Panc1 (cell line): Measurements from ENCODE around the gene LOXL1. TPM values are rescaled to one million over a fixed set of nuclear protein-coding genes. Genes with fewer than 3 reads are reported as not detected.

Experiments
- ATAC-seq: fragments of 200-7000 bp; cut with Tn5 transposase; 2 replicates; pipeline ENCODE4 v1.9.1; 2020; ENCODE audit warnings: mild to moderate bottlenecking, moderate library complexity
- BruUV-seq: library from RNA; stranded (reverse); fragments of 400-500 nt; replicated peaks from 2 replicates; lab custom pipeline; 2021; lab: Mats Ljungman, UMichigan
- CTCF ChIA-PET: fragments of 300-600 bp; sonication (Branson Sonifier 250); formaldehyde crosslinking; loops from one replicate; lab custom pipeline; 2022; ENCODE audit warnings: antibody characterized with exemption; lab: Charles Lee
- POLR2A ChIA-PET: fragments of 300-600 bp; sonication (Branson Sonifier 250); formaldehyde crosslinking; loops from one replicate; lab custom pipeline; 2022; ENCODE audit warnings: antibody characterized with exemption; lab: Charles Lee
- DNase-seq: peaks from one replicate; pipeline ENCODE4 v3.0.0-alpha.2; 2010; ENCODE audit warnings: low read depth, low spot score
- H3K27ac ChIP-seq: 2 replicates; pipeline ENCODE4 v1.5.1; 2011; ENCODE audit warnings: mild to moderate bottlenecking, low read length, inconsistent platforms
- H3K27me3 ChIP-seq: fragments of 200-500 bp; sonication (Bioruptor generic); 2 replicates; pipeline ENCODE4 v1.6.0; 2014; ENCODE audit warnings: low read length, inconsistent platforms; ENCODE audit not compliant: control insufficient read depth, insufficient read depth
- H3K36me3 ChIP-seq: fragments of 200-500 bp; sonication (Bioruptor generic); 2 replicates; pipeline ENCODE4 v1.5.1; 2014; ENCODE audit warnings: inconsistent platforms, mild to moderate bottlenecking, low read length, moderate library complexity; ENCODE audit not compliant: control insufficient read depth, insufficient read depth
- H3K4me1 ChIP-seq: 2 replicates; pipeline ENCODE4 v1.5.1; 2011; ENCODE audit warnings: inconsistent platforms, mild to moderate bottlenecking, low read length, moderate library complexity; ENCODE audit not compliant: control insufficient read depth, insufficient read depth
- H3K4me3 ChIP-seq, 2 experiments: 2 replicates each; pipeline ENCODE4 v1.5.1; 2011 to 2012; ENCODE audit warnings: low read depth in 2 of 2, low read length in 2 of 2, mild to moderate bottlenecking in 2 of 2, inconsistent platforms in 1 of 2, moderate library complexity in 1 of 2
- H3K9me3 ChIP-seq: fragments of 200-500 bp; sonication (Bioruptor generic); 2 replicates; pipeline ENCODE4 v1.5.1; 2014; ENCODE audit warnings: low read depth, mild to moderate bottlenecking, inconsistent platforms, low read length, moderate library complexity; ENCODE audit not compliant: control insufficient read depth, insufficient read depth
- POLR2AphosphoS5 ChIP-seq: IDR thresholded peaks from 2 replicates; pipeline ENCODE4 v1.6.1; 2012; ENCODE audit warnings: mild to moderate bottlenecking, low read depth, low read length, moderate library complexity
- SIN3A ChIP-seq: IDR thresholded peaks from 2 replicates; pipeline ENCODE4 v1.6.1; 2012; ENCODE audit warnings: low read depth, mild to moderate bottlenecking, low read length, moderate library complexity, borderline replicate concordance; ENCODE audit not compliant: insufficient read depth
- TCF7L2 ChIP-seq: IDR thresholded peaks from 2 replicates; pipeline ENCODE4 v1.6.1; 2011; ENCODE audit warnings: mild to moderate bottlenecking, low read depth, low read length, inconsistent platforms
- in situ Hi-C: cut with HindIII; loops from 2 replicates; pipeline ENCODE4 v1.10.0; 2016; ENCODE audit warnings: low sequenced_read_pairs, low pct_unique_long_range_greater_than_20kb
- intact Hi-C: fragments of 100-400 bp; cut with micrococcal nuclease; formaldehyde crosslinking; loops from one replicate; pipeline ENCODE4 v1.10.0; 2022; ENCODE audit not compliant: unreplicated experiment
- total RNA-seq: library from RNA; stranded (reverse); gene quantifications from one replicate; pipeline ENCODE4 v1.2.1, GENCODE V29; 2021; ENCODE audit not compliant: unreplicated experiment
- TF ChIP-seq, protein P1 (sequence below): fragments of 450-650 bp; IDR thresholded peaks from 2 replicates; pipeline ENCODE4 v1.5.1; 2017; ENCODE audit warnings: mild to moderate bottlenecking
- TF ChIP-seq, protein P2 (sequence below), 2 experiments: IDR thresholded peaks; 2 replicates each; pipeline ENCODE4 v1.6.1; 2011 to 2012; ENCODE audit warnings: low read depth in 2 of 2, control low read depth in 1 of 2, low read length in 1 of 2, mild to moderate bottlenecking in 1 of 2, moderate library complexity in 1 of 2; ENCODE audit not compliant: insufficient read depth in 1 of 2

LOXL1 gene
- total RNA-seq, 1 experiment from 2014 or later = 18.6 TPM

DNA sequence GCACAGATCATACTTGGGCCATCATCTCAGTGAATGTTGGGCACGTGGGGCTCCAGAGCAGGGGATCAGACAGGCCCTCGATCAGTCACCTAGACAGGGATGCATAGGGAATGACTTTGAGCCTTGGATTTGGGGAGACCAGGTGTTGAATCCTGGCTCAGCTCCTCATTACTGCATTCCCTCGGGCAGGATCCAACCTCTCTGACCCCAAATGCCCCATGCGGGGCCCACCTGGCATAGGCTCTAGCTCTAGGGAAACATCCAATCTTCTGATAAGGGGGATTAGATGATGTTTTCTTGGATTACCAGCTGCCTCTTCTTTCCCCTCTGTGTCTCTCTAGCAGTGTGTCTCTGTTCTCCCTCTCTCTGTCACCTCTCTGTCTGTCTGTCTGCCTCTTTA lies 22.7 kb downstream of the LOXL1 start:
- no peak for DNase-seq
- no TSS peak for BruUV-seq
- Histone ChIP-seq H3K9me3 (no peaks in the 10 kb centered on the region), H3K27me3 (no peaks in the 10 kb centered on the region), H3K27ac (no peak overlapping the region), H3K36me3 (no peaks in the 10 kb centered on the region), H3K4me3 (no peak overlapping the region), H3K4me1 (peaks cover 6% of the 10 kb centered on the region; the same call in 1 of the 2 replicates)
- CTCF ChIA-PET = interaction anchor here (1.0 kb wide), 1 partner anchor 15 kb away, joined by 3 read pairs; no protein-coding TSS in a partner anchor
- POLR2A ChIA-PET = no interaction called here
- intact Hi-C loops (no loop called here), in situ Hi-C loops (no loop called here)
- TF ChIP-seq SIN3A (no peak), POLR2AphosphoS5 (no peak), TCF7L2 (no peak)
- TF ChIP-seq, protein P1, sequence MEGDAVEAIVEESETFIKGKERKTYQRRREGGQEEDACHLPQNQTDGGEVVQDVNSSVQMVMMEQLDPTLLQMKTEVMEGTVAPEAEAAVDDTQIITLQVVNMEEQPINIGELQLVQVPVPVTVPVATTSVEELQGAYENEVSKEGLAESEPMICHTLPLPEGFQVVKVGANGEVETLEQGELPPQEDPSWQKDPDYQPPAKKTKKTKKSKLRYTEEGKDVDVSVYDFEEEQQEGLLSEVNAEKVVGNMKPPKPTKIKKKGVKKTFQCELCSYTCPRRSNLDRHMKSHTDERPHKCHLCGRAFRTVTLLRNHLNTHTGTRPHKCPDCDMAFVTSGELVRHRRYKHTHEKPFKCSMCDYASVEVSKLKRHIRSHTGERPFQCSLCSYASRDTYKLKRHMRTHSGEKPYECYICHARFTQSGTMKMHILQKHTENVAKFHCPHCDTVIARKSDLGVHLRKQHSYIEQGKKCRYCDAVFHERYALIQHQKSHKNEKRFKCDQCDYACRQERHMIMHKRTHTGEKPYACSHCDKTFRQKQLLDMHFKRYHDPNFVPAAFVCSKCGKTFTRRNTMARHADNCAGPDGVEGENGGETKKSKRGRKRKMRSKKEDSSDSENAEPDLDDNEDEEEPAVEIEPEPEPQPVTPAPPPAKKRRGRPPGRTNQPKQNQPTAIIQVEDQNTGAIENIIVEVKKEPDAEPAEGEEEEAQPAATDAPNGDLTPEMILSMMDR = no peak
- TF ChIP-seq, protein P2, sequence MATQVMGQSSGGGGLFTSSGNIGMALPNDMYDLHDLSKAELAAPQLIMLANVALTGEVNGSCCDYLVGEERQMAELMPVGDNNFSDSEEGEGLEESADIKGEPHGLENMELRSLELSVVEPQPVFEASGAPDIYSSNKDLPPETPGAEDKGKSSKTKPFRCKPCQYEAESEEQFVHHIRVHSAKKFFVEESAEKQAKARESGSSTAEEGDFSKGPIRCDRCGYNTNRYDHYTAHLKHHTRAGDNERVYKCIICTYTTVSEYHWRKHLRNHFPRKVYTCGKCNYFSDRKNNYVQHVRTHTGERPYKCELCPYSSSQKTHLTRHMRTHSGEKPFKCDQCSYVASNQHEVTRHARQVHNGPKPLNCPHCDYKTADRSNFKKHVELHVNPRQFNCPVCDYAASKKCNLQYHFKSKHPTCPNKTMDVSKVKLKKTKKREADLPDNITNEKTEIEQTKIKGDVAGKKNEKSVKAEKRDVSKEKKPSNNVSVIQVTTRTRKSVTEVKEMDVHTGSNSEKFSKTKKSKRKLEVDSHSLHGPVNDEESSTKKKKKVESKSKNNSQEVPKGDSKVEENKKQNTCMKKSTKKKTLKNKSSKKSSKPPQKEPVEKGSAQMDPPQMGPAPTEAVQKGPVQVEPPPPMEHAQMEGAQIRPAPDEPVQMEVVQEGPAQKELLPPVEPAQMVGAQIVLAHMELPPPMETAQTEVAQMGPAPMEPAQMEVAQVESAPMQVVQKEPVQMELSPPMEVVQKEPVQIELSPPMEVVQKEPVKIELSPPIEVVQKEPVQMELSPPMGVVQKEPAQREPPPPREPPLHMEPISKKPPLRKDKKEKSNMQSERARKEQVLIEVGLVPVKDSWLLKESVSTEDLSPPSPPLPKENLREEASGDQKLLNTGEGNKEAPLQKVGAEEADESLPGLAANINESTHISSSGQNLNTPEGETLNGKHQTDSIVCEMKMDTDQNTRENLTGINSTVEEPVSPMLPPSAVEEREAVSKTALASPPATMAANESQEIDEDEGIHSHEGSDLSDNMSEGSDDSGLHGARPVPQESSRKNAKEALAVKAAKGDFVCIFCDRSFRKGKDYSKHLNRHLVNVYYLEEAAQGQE (IDR thresholded peaks at IDR 0.05; ENCODE audit: insufficient read depth in 1 of 2, low read depth in 2 of 2, low read length in 1 of 2) = no peak
- ATAC-seq = no peak

DNA sequence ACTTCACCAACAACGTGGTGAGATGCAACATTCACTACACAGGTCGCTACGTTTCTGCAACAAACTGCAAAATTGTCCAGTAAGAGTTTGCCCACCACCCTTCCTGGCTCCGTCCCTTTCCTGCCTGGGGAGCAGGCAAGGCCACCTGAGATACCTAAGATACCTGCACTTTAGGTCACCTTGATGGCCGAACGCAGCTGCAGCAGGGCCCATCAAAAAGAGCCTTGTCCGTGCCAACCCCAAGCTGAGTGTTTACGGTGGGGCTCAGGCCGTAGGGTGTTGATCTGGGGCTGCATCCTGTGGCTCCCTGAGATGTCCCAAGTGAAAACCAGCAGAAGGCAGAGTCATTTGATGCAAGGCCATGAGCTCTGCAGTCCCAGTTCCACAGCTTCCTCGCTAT lies 23.2 kb downstream of the LOXL1 start:
- CTCF ChIA-PET = interaction anchor here (1.0 kb wide), 1 partner anchor 15 kb away, joined by 3 read pairs; no protein-coding TSS in a partner anchor

More for the DNA sequence above, 23.2 kb downstream of the LOXL1 start:
- POLR2A ChIA-PET = no interaction called here
- TF ChIP-seq, protein P1 = no peak
- TF ChIP-seq, protein P2 (IDR thresholded peaks at IDR 0.05; ENCODE audit: insufficient read depth in 1 of 2, low read depth in 2 of 2, low read length in 1 of 2) = no peak
- TF ChIP-seq POLR2AphosphoS5 (no peak), TCF7L2 (no peak), SIN3A (no peak)
- no TSS peak for BruUV-seq
- intact Hi-C loops = no loop called here
- DNase-seq (no peak), ATAC-seq (no peak)
- Histone ChIP-seq H3K36me3 (no peaks in the 10 kb centered on the region), H3K27ac (no peak overlapping the region), H3K4me3 (no peak overlapping the region), H3K27me3 (no peaks in the 10 kb centered on the region), H3K4me1 (peaks cover 6% of the 10 kb centered on the region; the same call in 1 of the 2 replicates), H3K9me3 (no peaks in the 10 kb centered on the region)
- in situ Hi-C loops = no loop called here
